NB4 (cell line): ENCODE data around the gene ZNF816.
A peak's percentile ranks its signal among the peaks of the same experiment; 100 is the strongest.
"Not testable (repeated sequence)": the region's sequence is repeated elsewhere in the genome, so short reads cannot be mapped to it uniquely, and the experiment has no call there.

Source experiments
- DNase-seq: peaks from one replicate; pipeline ENCODE4 v3.0.0; 2010; ENCODE audit warnings: low read depth
- H3K4me3 ChIP-seq: one replicate; pipeline ENCODE4 v1.5.1; 2011; ENCODE audit warnings: mild to moderate bottlenecking, low read depth, low read length, moderate library complexity
- CTCF ChIP-seq: IDR thresholded peaks from one replicate; pipeline ENCODE4 v1.5.1; 2012; ENCODE audit warnings: low read depth, low read length
- MAX ChIP-seq: IDR thresholded peaks from 2 replicates; pipeline ENCODE4 v1.6.1; 2011; ENCODE audit warnings: low read depth, low read length
- MYC ChIP-seq: IDR thresholded peaks from 2 replicates; pipeline ENCODE4 v1.6.1; 2011; ENCODE audit warnings: low read depth, low read length
- POLR2A ChIP-seq: IDR thresholded peaks from 2 replicates; pipeline ENCODE4 v1.6.1; 2011; ENCODE audit warnings: mild to moderate bottlenecking; ENCODE audit not compliant: insufficient read length; ENCODE audit errors: extremely low read depth

The ZNF816 gene

GRCh38 chr19:52917531-52917930 is 45.1 kb downstream of the ZNF816 start:
- DNase-seq: no peak
- no peak overlapping the region for H3K4me3 ChIP-seq

GRCh38 chr19:52910648-52911047 is 52.0 kb downstream of the ZNF816 start:
- H3K4me3 ChIP-seq: no peak overlapping the region
- TF ChIP-seq MAX (no peak), CTCF (no peak), MYC (no peak), POLR2A (no peak)
- peak; percentile 17 for DNase-seq

More at GRCh38 chr19:52917531-52917930, 45.1 kb downstream of the ZNF816 start:
- no peak for TF ChIP-seq MAX
- TF ChIP-seq CTCF: no peak
- TF ChIP-seq MYC: no peak
- no peak for TF ChIP-seq POLR2A

GRCh38 chr19:52904052-52904780 is 58.5 kb downstream of the ZNF816 start:
- DNase-seq, H3K4me3 ChIP-seq: not testable (repeated sequence)

- TF ChIP-seq MAX (no peak), CTCF (no peak), MYC (no peak), POLR2A (no peak)
- H3K4me3 ChIP-seq: no peak overlapping the region
- no peak for DNase-seq
These were observed 60.8 kb downstream of the ZNF816 start for GRCh38 chr19:52901842-52902241.
